SHP77 (cell line): Measurements from ENCODE around the gene GLT1D1.

Experiments used
- DNase-seq, 2 experiments: peaks; one replicate each; lab custom pipeline; 2025; lab: John Stamatoyannopoulos, UW

Gene GLT1D1

DNA sequence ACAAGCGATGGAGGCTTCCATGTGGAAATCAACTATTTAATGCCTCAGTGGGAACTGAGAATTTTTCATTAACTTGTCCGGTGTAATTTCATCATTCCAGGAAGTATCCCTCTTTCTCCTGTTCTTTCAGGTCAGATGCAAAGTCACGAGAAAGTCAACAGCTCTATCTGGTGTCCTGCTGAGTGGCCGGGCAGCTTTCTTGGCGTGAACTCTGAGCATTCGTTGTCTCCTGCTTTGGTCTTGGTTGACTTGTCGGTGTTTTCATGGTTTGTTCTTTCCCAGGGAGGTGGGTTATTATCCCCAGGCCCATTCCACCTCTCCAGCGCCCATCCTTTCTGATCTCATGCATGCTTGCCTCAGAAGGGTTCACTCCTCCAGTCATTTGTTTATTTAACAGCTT, 149.1 kb downstream of the GLT1D1 start:
- DNase-seq, result no peak

- no peak for DNase-seq
These were observed 152.1 kb downstream of the GLT1D1 start for GRCh38 chr12:129005416-129005815.

GRCh38 chr12:129005829-129006228, 152.6 kb downstream of the GLT1D1 start:
- no peak for DNase-seq

DNA sequence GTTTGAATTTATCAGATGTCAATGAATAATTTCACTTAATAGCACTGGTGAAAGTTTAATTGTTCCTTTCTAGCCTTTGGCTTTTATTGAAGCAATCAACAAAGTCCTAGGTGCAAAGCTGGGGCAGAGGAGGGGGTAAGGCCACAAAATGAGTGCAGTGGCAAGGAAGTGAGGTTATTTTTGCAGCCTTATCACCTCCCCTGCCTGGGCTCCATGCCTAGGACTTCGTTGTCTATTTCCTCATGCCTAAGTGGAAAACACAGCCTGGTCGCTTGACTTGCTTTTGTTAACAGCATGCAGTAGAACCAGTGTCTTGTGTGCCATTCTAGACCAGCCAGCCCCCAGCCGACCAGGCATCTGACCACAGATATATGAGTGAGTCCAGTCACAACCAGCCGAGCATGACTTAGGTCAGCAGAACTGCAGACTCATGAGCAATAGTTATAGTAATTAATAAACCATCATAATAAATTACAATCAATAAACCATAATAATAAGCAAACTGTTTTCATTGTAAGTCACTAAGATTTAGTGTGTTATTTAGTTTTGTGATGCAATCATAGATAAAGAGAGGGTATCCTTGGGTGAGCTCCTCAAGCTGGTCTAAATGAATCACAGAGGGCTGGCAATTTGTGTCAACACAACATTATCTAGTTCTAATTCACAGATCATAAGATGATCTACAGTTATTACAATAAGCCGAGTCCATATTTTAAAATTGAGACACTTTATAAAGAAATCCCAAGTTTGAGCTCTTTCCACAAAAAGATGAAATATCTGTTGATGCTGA, 156.8 kb downstream of the GLT1D1 start:
- no peak for DNase-seq

DNA sequence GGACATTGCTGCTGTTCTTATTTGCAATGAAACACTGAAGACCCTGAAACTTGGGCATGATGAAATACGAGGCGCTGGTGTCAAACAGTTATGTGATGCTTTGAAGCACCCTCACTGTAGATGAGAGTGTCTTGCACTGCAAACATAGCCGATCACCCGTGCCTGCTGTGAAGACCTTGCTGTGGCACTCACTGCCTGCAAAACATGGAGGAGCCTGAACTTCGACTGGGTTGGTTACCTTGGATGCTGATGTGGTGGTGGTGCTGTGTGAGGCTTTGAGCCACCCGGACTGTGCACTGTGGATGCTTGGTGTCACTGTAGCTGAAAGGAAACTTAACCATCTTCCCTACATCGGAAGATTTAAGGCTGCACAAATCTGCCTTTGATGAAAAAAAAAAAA, 162.9 kb downstream of the GLT1D1 start:
- DNase-seq, result no peak

GRCh38 chr12:129025055-129025454, 171.8 kb downstream of the GLT1D1 start:
- DNase-seq, result no peak

GRCh38 chr12:129028844-129029243, 175.6 kb downstream of the GLT1D1 start:
- no peak for DNase-seq
